Measurements from ENCODE around the gene DBN1. TPM values are rescaled to one million over a fixed set of nuclear protein-coding genes. Genes with fewer than 3 reads are reported as not detected.

DBN1 gene
- total and polyA plus RNA-seq, 10 donors, result 6.8 to 26.5 (median 17.0) TPM

GRCh38 chr5:177444106-177445051 lies 29.1 kb downstream of the DBN1 start:
- peaks cover 15 to 98% (median 54%) of the 10 kb centered on the region in 6 donors for H3K4me1 ChIP-seq
- peaks cover 0 to 49% (median 35%) of the 10 kb centered on the region in 6 donors for H3K36me3 ChIP-seq
- TF ChIP-seq POLR2AphosphoS5 (IDR thresholded peaks at IDR 0.05) (peak; percentile 54 to 63 (median 55)), POLR2A (IDR thresholded peaks at IDR 0.05) (no peak), CTCF (IDR thresholded peaks at IDR 0.05 in 8 of 11, conservative IDR thresholded peaks at IDR 0.05 in 3 of 11) (no peak)
- H3K9me3 ChIP-seq, result no peaks in the 10 kb centered on the region
- 61 to 74% (median 72%) methylated on average over 7 of the region's 7 CpGs for WGBS, 5 donors
- DNase-seq, result peak; percentile 78
- H3K4me3 ChIP-seq, result no peak overlapping the region
- H3K27ac ChIP-seq, result peak overlapping the region in 6 of 8 donors; percentile 5 to 88 (median 80)
- H3K27me3 ChIP-seq (replicated peaks in 1 of 7), result peaks cover 0 to 16% (median 0%) of the 10 kb centered on the region in 7 donors
- intact Hi-C loops (cut with DNase I; ENCODE audit: low total_unique reads), result no loop called here

GRCh38 chr5:177443144-177443983 lies 30.1 kb downstream of the DBN1 start:
- DNase-seq, result peak; percentile 73
- TF ChIP-seq POLR2AphosphoS5 (IDR thresholded peaks at IDR 0.05) (peak in 2 of 3 donors; percentile 11 to 36), POLR2A (IDR thresholded peaks at IDR 0.05) (no peak)
- 78 to 91% (median 84%) methylated on average over 13 to 15 of the region's 15 CpGs for WGBS, 5 donors
- Histone ChIP-seq H3K27me3 (replicated peaks in 1 of 7) (peaks cover 0 to 13% (median 0%) of the 10 kb centered on the region in 7 donors), H3K27ac (peak overlapping the region in 3 of 8 donors; percentile 6 to 88 (median 86)), H3K4me3 (no peak overlapping the region), H3K4me1 (peaks cover 15 to 98% (median 53%) of the 10 kb centered on the region in 6 donors), H3K36me3 (peaks cover under 1 to 59% (median 45%) of the 10 kb centered on the region in 6 donors), H3K9me3 (no peaks in the 10 kb centered on the region)
- intact Hi-C loops (cut with DNase I; ENCODE audit: low total_unique reads), result no loop called here

- TF ChIP-seq POLR2A (IDR thresholded peaks at IDR 0.05), result no peak
- TF ChIP-seq POLR2AphosphoS5 (IDR thresholded peaks at IDR 0.05), result peak in 1 of 3 donors; percentile 30
- TF ChIP-seq CTCF (IDR thresholded peaks at IDR 0.05 in 8 of 11, conservative IDR thresholded peaks at IDR 0.05 in 3 of 11), result no peak
- Histone ChIP-seq H3K36me3 (peaks cover 3 to 70% (median 56%) of the 10 kb centered on the region in 6 donors), H3K4me1 (peaks cover 5 to 96% (median 43%) of the 10 kb centered on the region in 6 donors), H3K9me3 (no peaks in the 10 kb centered on the region), H3K27me3 (replicated peaks in 1 of 7) (peaks cover 0 to 5% (median 0%) of the 10 kb centered on the region in 7 donors), H3K4me3 (no peak overlapping the region), H3K27ac (peak overlapping the region in 2 of 8 donors; percentile 17 to 86)
- intact Hi-C loops (cut with DNase I; ENCODE audit: low total_unique reads), result no loop called here
- 92 to 96% (median 94%) methylated on average over 15 to 20 of the region's 20 CpGs for WGBS, 5 donors
- DNase-seq, result peak; percentile 71
These were observed 31.2 kb downstream of the DBN1 start for GRCh38 chr5:177442066-177442826.
